Rectal smooth muscle tissue (tissue), 1 donor: ENCODE measurements around the gene VMP1.
A peak's percentile ranks its signal among the peaks of the same experiment; 100 is the strongest.

Source experiments
- H3K27ac ChIP-seq: one replicate; pipeline ENCODE4 v1.7.0; 2013; ENCODE audit warnings: low read depth, low read length, inconsistent platforms
- H3K27me3 ChIP-seq: one replicate; pipeline ENCODE4 v1.7.0; 2013; ENCODE audit warnings: low read length; ENCODE audit not compliant: control insufficient read depth, insufficient read depth
- H3K36me3 ChIP-seq: one replicate; pipeline ENCODE4 v1.7.0; 2013; ENCODE audit warnings: low read length; ENCODE audit not compliant: control insufficient read depth, insufficient read depth
- H3K4me1 ChIP-seq: one replicate; pipeline ENCODE4 v1.7.0; 2013; ENCODE audit warnings: low read length; ENCODE audit not compliant: control insufficient read depth, insufficient read depth
- H3K4me3 ChIP-seq: one replicate; pipeline ENCODE4 v1.7.0; 2013; ENCODE audit warnings: low read length
- H3K9ac ChIP-seq: one replicate; pipeline ENCODE4 v1.7.0; 2013; ENCODE audit warnings: low read length

VMP1 gene

DNA sequence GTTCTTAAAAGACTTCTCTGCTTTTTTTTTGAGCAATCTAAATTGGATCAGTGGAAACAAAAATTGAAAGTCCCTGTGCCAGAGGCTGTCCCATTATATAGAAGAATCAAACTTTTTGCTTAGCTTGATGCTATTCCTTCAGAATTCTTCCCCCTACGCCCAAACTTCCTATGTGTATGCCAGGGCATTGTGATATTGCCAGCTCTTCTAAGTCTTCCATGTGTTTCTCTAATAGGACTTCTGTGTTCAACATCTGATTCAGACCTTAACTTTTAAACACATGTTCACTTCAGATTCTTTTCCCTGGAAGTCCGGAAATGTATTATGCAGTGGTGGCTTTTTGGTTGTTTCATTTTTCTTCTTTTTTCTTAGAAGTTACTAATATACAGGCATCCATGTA lies 19.0 kb upstream of the VMP1 start:
- Histone ChIP-seq H3K27ac (no peak overlapping the region), H3K27me3 (no peaks in the 10 kb centered on the region), H3K36me3 (peaks cover 28% of the 10 kb centered on the region), H3K4me3 (no peak overlapping the region), H3K4me1 (no peaks in the 10 kb centered on the region), H3K9ac (no peak overlapping the region)

- Histone ChIP-seq H3K4me3 (no peak overlapping the region), H3K4me1 (no peaks in the 10 kb centered on the region), H3K9ac (no peak overlapping the region), H3K27ac (no peak overlapping the region), H3K36me3 (peaks cover 34% of the 10 kb centered on the region), H3K27me3 (no peaks in the 10 kb centered on the region)
These were observed 13.9 kb upstream of the VMP1 start for GRCh38 chr17:59693582-59693981.

DNA sequence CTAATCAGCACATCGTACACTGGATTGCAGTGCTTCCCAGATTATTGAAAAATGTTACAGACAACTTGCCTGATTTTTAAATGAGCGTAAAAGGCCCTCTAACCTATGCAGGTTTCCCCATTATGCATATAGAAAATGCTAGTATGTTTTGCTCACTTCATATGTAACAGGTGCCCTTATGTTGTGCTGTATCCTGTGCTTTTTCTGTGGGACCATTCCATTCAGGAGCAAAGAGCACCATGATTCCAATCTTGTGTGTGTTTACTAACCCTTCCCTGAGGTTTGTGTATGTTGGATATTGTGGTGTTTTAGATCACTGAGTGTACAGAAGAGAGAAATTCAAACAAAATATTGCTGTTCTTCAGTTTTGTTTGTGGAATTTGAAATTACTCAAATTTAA lies 13.1 kb upstream of the VMP1 start:
- H3K27me3 ChIP-seq = no peaks in the 10 kb centered on the region
- no peak overlapping the region for H3K27ac ChIP-seq
- no peak overlapping the region for H3K9ac ChIP-seq
- H3K4me1 ChIP-seq = no peaks in the 10 kb centered on the region
- no peak overlapping the region for H3K4me3 ChIP-seq
- peaks cover 38% of the 10 kb centered on the region for H3K36me3 ChIP-seq

DNA sequence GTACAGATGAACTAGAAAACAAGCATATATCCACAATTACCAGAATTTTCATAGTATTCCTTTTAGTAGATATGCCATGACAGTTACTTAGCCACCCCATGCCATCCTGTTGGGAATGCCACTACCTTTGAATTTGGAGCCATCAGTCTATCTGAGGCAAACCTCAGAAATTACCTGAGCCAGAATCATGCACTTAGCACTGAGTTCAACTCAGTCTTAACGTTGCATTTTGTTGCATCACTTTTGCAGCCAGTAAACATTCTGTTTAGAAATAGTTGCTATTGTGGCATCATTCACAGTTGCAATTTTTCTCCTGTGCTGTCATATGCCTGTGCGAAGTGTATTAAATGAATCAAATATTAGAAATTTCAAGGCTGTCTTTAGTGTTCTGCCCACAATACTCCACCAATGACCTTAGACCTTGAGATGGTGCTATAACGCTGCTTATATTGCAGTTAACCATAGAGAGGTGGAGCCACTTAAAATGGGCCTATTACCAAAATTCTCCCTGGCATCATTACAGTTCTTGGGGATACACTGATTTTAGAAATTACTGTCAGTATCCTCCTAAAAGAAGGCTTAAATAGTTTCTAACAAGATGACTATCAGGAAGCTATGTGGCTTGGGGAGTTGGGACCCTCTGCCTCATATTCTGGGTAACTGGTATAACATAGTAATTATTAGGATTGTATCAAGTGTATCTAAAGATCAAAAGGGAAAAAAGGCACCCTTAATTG lies 11.3 kb upstream of the VMP1 start:
- peaks cover 36% of the 10 kb centered on the region for H3K36me3 ChIP-seq
- no peak overlapping the region for H3K4me3 ChIP-seq
- H3K27me3 ChIP-seq = no peaks in the 10 kb centered on the region
- H3K9ac ChIP-seq = no peak overlapping the region
- H3K4me1 ChIP-seq = no peaks in the 10 kb centered on the region
- no peak overlapping the region for H3K27ac ChIP-seq

DNA sequence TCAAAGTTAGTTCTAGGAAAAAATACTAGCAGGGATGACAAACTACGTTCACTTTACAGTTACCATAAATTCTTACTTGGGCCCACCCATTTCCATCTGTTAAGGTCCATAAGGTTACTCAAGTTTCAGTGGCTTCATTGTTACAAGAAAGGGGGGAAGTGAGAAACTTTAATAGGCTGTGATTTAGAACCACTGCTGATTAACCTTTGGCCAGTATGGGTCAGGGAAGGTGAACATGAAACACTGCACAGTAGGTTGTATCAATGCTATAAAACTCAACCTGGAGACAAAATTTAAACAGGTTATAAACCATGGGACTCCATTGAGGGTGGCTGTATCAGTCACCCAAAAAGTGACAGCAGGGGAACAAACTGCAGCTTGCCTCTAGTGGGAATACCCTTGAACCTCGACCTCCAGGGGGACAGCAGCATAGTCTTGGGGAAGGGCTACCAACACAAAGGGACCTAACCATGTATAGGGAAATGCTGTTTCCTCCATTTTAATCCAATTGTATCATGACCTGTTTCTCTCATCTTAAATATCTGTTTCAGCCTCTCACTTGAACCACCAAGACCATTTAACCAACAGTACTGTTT lies 10.7 kb upstream of the VMP1 start:
- H3K27ac ChIP-seq = no peak overlapping the region
- no peaks in the 10 kb centered on the region for H3K27me3 ChIP-seq
- H3K36me3 ChIP-seq = peaks cover 36% of the 10 kb centered on the region
- no peaks in the 10 kb centered on the region for H3K4me1 ChIP-seq
- H3K9ac ChIP-seq = no peak overlapping the region
- no peak overlapping the region for H3K4me3 ChIP-seq

- H3K9ac ChIP-seq = no peak overlapping the region
- H3K4me1 ChIP-seq = no peaks in the 10 kb centered on the region
- H3K27ac ChIP-seq = no peak overlapping the region
- H3K27me3 ChIP-seq = no peaks in the 10 kb centered on the region
- peaks cover 34% of the 10 kb centered on the region for H3K36me3 ChIP-seq
- H3K4me3 ChIP-seq = no peak overlapping the region
These were observed 9.3 kb upstream of the VMP1 start for GRCh38 chr17:59698143-59698542.

DNA sequence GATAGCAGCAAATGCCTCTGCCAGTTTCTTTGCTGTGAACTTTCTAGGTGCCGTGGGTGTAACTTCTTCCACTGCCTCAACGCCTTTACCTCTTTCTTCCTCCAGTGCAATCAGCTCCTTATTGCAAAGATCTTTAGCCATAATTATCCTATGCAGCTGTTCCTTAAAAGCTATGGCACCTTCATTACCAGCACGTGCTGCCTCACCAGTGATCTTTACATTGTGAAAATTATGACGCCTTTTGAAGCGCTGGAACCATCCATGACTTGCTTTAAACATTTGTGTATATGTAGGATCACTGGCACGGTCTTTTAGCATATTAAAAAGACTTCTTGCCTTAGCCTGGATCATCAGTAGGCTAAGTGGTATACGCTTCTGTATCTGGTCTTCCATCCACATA lies 8.2 kb upstream of the VMP1 start:
- Histone ChIP-seq H3K36me3 (peaks cover 26% of the 10 kb centered on the region), H3K27ac (no peak overlapping the region), H3K27me3 (no peaks in the 10 kb centered on the region), H3K4me1 (no peaks in the 10 kb centered on the region), H3K9ac (no peak overlapping the region), H3K4me3 (no peak overlapping the region)

DNA sequence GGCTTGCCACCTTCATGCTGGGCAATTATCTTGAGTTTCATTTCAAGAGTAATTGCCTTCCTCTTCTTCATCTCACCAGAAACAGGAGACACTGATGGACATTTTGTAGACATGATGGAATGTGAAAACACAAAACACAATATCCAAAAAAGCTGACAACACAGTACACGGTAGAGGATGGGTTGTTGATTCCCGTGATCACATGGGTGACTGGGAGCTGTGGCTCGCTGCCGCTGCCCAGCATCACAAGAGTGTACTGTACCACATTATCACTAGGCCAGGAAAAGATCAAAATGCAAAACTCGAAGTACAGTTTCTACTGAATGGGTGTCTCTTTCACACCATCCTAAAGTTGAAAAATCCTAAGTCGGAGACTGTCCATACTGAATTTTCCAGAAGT lies 7.7 kb upstream of the VMP1 start:
- Histone ChIP-seq H3K27me3 (no peaks in the 10 kb centered on the region), H3K36me3 (peaks cover 23% of the 10 kb centered on the region), H3K27ac (no peak overlapping the region), H3K9ac (no peak overlapping the region), H3K4me1 (no peaks in the 10 kb centered on the region), H3K4me3 (no peak overlapping the region)

GRCh38 chr17:59702304-59702703 lies 5.2 kb upstream of the VMP1 start:
- Histone ChIP-seq H3K4me1 (peaks cover 8% of the 10 kb centered on the region), H3K27ac (no peak overlapping the region), H3K27me3 (no peaks in the 10 kb centered on the region), H3K4me3 (no peak overlapping the region), H3K9ac (no peak overlapping the region), H3K36me3 (peaks cover 9% of the 10 kb centered on the region)

DNA sequence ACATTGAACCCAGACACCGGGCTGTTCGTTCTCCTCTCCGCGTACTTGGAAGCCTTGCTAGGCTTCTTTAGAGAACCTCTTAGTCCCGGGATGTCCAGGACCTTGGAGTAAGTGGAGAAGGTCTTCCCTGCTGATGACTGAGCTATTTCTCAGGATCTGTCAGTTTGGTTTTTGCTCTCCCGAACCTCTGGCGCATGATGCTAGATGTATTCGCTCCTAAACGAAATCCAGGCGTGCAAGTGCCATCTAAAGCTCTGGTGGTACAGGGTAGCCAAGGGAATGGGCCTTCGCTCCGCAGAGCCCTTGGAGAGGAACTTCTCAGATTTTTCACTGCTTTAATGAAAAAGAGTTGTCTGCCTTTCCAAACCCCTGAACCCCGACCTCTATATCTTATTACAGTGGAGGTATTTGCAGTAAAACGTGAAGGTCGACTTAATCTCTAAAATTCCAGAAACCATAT lies 547 bp downstream of the VMP1 start:
- peak overlapping the region; percentile 99 for H3K4me3 ChIP-seq
- no peaks in the 10 kb centered on the region for H3K36me3 ChIP-seq
- peak overlapping the region; percentile 99 for H3K9ac ChIP-seq
- H3K4me1 ChIP-seq = peaks cover 20% of the 10 kb centered on the region
- no peaks in the 10 kb centered on the region for H3K27me3 ChIP-seq
- peak overlapping the region; percentile 96 for H3K27ac ChIP-seq

DNA sequence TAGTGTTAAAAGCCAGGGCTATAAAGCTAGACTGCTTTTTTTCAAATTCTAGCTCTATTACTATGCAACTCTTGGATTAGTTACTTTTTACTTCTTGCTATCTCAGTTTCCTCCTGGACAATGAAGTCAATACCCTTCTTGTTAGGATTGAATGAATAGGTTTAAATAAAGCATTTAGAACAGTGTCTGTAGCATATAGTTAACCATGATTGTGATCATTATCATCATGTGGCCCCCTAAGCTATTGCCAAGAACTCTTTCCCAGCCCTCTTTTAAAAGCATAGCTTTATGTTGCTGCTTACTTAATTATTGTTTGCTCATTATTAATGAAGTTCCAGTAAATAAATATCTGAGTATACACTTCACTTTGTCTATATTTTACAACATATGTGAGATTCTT lies 4.5 kb downstream of the VMP1 start:
- Histone ChIP-seq H3K9ac (no peak overlapping the region), H3K4me1 (peaks cover 15% of the 10 kb centered on the region), H3K4me3 (no peak overlapping the region), H3K36me3 (no peaks in the 10 kb centered on the region), H3K27ac (no peak overlapping the region), H3K27me3 (no peaks in the 10 kb centered on the region)

GRCh38 chr17:59712862-59713261 lies 5.4 kb downstream of the VMP1 start:
- H3K36me3 ChIP-seq = no peaks in the 10 kb centered on the region
- no peaks in the 10 kb centered on the region for H3K27me3 ChIP-seq
- no peak overlapping the region for H3K4me3 ChIP-seq
- H3K9ac ChIP-seq = no peak overlapping the region
- peaks cover 15% of the 10 kb centered on the region for H3K4me1 ChIP-seq
- no peak overlapping the region for H3K27ac ChIP-seq

GRCh38 chr17:59714255-59714654 lies 6.8 kb downstream of the VMP1 start:
- Histone ChIP-seq H3K4me1 (peaks cover 3% of the 10 kb centered on the region), H3K4me3 (no peak overlapping the region), H3K36me3 (no peaks in the 10 kb centered on the region), H3K9ac (no peak overlapping the region), H3K27ac (no peak overlapping the region), H3K27me3 (no peaks in the 10 kb centered on the region)
